HG02759 (cell line): Measurements from ENCODE around the gene PTPN7.
"Not testable (repeated sequence)": the region's sequence is repeated elsewhere in the genome, so short reads cannot be mapped to it uniquely, and the experiment has no call there.

ENCODE experiments used
- ATAC-seq: cut with Tn5 transposase; IDR thresholded peaks from one replicate; pipeline ENCODE4 v1.9.1; 2021; ENCODE audit warnings: mild to moderate bottlenecking, moderate library complexity; ENCODE audit not compliant: unreplicated experiment

PTPN7 gene

GRCh38 chr1:202111589-202111988 is 48.8 kb downstream of the PTPN7 start:
- not testable (repeated sequence) for ATAC-seq

- no peak for ATAC-seq
These were observed 49.4 kb downstream of the PTPN7 start for GRCh38 chr1:202110977-202111376.

GRCh38 chr1:202107801-202108731 is 52.3 kb downstream of the PTPN7 start:
- ATAC-seq = no peak

GRCh38 chr1:202107321-202107761 is 53.1 kb downstream of the PTPN7 start:
- ATAC-seq = no peak

GRCh38 chr1:202106340-202107254 is 53.8 kb downstream of the PTPN7 start:
- no peak for ATAC-seq

- ATAC-seq = no peak
These were observed 54.6 kb downstream of the PTPN7 start for GRCh38 chr1:202105571-202106339.

GRCh38 chr1:202104073-202104472 is 56.3 kb downstream of the PTPN7 start:
- no peak for ATAC-seq

- no peak for ATAC-seq
These were observed 59.2 kb downstream of the PTPN7 start for GRCh38 chr1:202101184-202101583.
